Kasumi-1 (cell line): ENCODE measurements around the gene SNAP29.
"Not testable (repeated sequence)": the region's sequence is repeated elsewhere in the genome, so short reads cannot be mapped to it uniquely, and the experiment has no call there.

Experiments
- DNase-seq, 2 experiments: peaks; one replicate each; lab custom pipeline; 2025; lab: John Stamatoyannopoulos, UW

SNAP29 gene

GRCh38 chr22:20930435-20930834 is 71.6 kb downstream of the SNAP29 start:
- DNase-seq = not testable (repeated sequence)

- no peak for DNase-seq
Observed at GRCh38 chr22:20931126-20931654, 72.4 kb downstream of the SNAP29 start.

- no peak for DNase-seq
Observed at GRCh38 chr22:20933910-20934309, 75.1 kb downstream of the SNAP29 start.

GRCh38 chr22:20935049-20935448 is 76.2 kb downstream of the SNAP29 start:
- DNase-seq = not testable (repeated sequence)

GRCh38 chr22:20935780-20936539 is 77.2 kb downstream of the SNAP29 start:
- DNase-seq = not testable (repeated sequence)

- DNase-seq = no peak
Observed at GRCh38 chr22:20937031-20937793, 78.4 kb downstream of the SNAP29 start.

- no peak for DNase-seq
Observed at GRCh38 chr22:20937794-20938671, 79.2 kb downstream of the SNAP29 start.

GRCh38 chr22:20939457-20940185 is 80.8 kb downstream of the SNAP29 start:
- DNase-seq = not testable (repeated sequence)

- DNase-seq = no peak
Observed at GRCh38 chr22:20940186-20940651, 81.4 kb downstream of the SNAP29 start.
